GM12892 (cell line): ENCODE results near the gene ABHD2.
"Not testable (repeated sequence)": the region's sequence is repeated elsewhere in the genome, so short reads cannot be mapped to it uniquely, and the experiment has no call there.

Source experiments
- DNase-seq: peaks from one replicate; pipeline ENCODE4 v3.0.0; 2011; ENCODE audit not compliant: insufficient read length
- FAIRE-seq: peaks from 2 replicates; lab custom pipeline; 2011; peaks lifted over from hg19 to GRCh38; lab: Jason Lieb, UNC
- POLR2A ChIP-seq: IDR thresholded peaks from 2 replicates; pipeline ENCODE4 v1.6.1; 2011; ENCODE audit warnings: low read depth, low read length, control low read depth
- POLR2AphosphoS5 ChIP-seq: IDR thresholded peaks from 2 replicates; pipeline ENCODE4 v1.6.1; 2011; ENCODE audit warnings: low read depth, low read length, control low read depth
- TAF1 ChIP-seq: IDR thresholded peaks from 2 replicates; pipeline ENCODE4 v1.6.1; 2011; ENCODE audit warnings: low read depth, mild to moderate bottlenecking, control low read depth, low read length, borderline replicate concordance

ABHD2 gene

DNA sequence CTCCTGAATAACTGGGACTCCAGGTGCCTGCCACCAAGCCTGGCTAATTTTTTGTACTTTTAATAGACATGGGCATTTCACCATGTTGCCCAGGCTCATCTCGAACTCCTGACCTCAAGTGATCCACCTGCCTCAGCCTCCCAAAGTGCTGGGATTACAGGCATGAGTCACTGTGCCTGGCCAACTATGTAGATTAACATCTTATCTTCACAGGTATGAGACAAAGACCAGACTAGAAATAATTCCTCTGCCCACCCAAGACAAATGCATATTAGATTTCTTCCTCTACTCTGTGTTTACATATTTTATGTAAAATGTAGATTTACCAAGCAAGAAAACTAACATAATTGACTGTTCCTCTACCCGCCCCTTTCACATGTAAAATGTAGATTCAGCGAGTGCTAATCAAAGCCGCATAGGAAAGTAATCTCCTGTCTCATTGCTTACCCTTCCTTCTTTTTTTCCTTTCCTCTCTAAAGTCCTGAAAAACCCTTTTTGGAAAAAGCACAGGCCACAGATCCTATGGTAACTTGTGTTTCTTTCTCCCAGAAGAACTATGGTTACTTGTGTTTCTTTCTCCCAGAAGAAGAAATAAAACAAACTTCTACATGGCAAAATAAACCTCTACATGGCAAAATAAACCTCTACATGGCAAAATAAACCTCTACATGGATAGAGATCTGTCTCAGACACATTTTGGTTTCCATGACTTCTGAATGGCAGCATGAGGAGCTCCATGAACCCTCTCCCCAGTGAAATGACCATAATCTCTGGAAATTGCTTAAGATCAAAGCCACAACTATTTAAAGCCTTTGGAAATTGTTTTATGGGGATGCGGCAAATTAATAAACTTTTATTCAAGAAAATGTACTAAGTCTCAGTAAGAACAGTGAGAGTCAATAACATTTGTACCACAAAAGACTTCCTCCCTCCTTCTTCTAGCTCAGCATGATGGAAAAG, 9.1 kb upstream of the ABHD2 start:
- DNase-seq (no peak), FAIRE-seq (no peak)
- no peak for TF ChIP-seq TAF1
- TF ChIP-seq POLR2A = no peak
- no peak for TF ChIP-seq POLR2AphosphoS5

DNA sequence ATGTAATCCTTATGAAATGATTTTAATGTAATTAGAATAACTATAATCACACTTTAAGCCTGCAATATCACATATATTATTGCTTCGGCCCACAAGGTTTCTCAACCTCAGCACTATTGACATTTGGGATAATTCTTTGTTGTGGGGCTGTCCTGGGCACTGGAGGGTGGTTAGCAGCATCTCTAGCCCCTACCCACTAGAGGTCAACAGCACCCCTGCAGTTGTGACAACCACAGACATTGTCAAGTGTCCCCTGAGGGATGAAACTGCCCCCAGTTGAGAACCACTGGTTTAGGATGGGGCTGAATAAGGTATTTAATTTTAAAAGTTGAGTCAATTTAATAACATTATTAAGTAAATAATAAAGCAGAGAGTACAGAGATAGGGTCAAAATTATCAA, 6.4 kb upstream of the ABHD2 start:
- no peak for TF ChIP-seq TAF1
- TF ChIP-seq POLR2AphosphoS5 = no peak
- no peak for TF ChIP-seq POLR2A
- no peak for FAIRE-seq
- no peak for DNase-seq

DNA sequence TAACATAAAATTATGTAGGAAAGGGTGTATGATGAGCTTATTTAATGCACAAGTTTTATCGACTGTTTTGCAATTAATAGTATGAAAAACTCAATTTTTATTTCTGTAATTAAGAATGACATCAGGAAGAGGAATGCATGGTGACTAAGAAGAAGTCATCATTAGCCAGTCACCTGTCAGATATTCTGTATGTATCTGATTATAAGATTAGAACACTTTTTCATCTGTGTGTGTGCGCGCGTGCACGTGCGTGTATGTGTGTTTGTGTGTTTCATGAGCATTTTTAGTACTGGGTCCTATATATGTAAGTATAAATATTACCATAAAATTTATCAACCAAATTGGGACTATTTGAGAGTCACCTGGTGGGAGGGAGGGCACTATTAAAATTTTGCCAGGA, 5.0 kb upstream of the ABHD2 start:
- DNase-seq (no peak), FAIRE-seq (no peak)
- TF ChIP-seq POLR2A (no peak), POLR2AphosphoS5 (no peak), TAF1 (no peak)

DNA sequence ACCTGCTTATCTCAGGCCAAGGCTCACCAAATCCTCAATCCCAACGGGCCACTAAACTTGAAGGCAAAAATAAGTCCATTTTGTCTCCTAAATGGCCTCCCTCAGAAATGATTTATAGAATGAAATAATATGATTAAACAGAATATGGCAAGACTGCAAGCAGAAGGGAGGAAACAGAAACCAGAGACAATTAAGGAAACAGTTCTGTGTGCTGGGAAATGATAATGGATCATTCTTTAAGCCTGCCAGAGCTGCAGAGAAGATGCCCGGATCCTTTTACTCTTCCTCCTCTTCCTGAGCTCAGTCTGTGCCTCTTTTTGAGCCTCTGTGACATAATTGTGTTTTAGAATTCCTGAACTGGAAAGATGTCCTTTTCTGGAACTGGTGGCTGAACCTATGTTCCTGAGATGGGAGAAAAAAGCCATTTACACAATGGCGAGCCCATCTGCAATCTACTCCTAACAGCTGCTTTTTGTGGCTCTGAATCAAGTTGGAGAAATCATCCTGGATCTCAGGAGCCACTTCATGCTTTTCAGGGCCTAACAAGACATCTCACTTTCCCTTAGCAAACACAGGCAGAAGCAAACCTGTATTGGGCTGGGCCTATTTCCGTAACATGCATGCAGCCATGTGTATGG, 2.8 kb upstream of the ABHD2 start:
- no peak for FAIRE-seq
- DNase-seq = no peak
- no peak for TF ChIP-seq POLR2AphosphoS5

DNA sequence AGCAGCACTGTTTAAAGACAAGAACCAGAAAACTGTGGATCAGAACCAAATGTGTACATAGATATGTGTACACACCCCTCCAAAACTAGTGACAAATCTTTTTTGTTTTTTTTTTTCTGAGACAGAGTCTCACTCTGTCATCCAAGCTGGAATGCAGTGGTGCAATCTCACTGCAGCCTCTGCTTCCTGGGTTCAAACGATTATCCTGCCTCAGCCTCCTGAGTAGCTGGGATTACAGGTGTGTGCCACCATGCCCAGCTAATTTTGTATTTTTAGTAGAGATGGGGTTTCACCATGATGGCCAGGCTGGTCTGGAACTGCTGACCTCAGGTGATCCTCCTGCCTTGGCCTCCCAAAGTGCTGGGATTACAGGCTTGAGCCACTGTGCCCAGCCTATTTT, 2.3 kb upstream of the ABHD2 start:
- not testable (repeated sequence) for DNase-seq, FAIRE-seq

DNA sequence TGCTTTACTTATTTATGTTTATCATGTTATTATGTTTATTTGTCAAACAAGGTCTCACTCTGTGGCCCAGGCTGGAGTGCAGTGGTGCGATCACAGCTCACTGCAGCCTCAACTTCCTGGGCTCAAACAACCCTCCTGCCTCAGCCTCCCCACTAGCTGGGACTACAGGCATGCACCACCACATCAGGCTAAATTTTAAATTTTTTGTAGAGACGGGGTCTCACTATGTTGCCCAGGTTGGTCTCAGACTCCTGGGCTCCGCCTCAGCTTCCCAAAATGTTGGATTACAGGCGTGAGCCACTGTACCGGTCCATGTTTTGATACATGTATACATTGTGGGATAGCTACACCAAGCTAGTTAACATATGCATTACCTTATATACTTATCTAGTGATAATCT, 1.9 kb upstream of the ABHD2 start:
- FAIRE-seq, DNase-seq: not testable (repeated sequence)

DNA sequence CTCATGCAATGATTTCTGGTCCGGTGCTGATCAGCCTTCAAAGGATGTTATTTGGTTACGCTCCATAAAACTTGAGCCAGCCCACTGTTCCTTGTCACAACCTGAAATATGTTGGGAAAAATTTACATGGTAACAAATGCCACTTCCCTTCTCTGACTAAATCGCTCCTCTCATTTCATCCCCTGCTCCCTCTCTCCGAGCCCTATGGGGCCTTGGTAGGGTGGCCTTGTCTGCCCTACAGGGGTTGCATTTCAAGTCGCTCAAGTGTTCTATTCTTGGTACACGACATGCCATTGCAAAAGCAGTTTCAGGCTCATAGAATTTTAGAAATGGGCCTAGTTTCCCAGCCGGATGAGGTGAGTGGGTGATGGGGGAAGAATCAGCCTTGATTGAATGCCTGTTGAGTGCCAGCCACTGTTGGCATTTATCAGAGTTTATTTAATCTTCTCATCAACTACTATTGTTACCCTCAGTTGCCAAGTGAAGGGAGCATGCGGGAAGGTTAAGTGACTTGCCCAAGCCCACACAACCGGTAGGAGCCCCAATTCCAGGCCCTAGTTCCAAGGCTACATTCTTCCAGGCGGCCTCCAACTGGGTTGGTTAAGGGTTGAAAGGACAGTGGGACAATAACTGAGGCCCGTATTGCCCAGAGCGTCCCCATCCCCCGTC, 961 bp upstream of the ABHD2 start:
- no peak for DNase-seq
- FAIRE-seq = no peak
- no peak for TF ChIP-seq POLR2AphosphoS5
- TF ChIP-seq POLR2A = no peak
- no peak for TF ChIP-seq TAF1

DNA sequence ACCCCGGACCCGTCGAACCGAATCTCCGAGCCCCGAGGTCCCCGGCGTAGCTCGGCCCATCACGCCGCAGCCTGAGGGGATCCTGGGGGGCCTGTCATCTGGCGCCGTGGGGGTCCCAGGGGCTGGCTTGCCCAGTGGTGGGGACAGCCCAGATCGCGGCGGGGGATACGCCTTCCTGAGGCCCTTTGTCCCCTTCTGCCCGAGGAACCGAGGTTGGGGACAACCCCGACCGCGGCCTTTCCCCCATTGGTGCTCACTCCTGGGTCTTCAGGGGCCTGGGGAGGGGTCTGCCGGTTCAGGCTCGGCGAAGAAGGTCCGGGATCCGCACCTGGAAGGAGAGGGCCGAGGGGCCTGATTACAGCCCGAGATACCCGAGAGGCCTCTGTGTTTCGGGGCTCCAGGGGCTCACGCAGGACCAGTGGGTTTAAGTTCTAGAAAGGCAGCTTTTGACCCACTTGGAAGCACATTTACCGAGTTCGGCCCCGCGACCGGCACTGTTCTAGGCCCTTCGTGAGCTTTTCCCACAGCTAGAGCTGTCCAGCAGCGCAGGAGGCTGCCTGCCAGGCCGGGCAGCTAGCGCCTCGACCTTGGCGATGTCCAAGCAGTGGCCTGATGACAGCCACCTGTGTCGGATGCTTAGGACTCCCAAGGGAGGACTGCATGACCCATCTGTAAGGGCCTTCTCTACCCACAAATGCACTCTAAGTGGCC, 504 bp downstream of the ABHD2 start:
- no peak for FAIRE-seq
- peak; percentile 18 for DNase-seq
- no peak for TF ChIP-seq POLR2A

DNA sequence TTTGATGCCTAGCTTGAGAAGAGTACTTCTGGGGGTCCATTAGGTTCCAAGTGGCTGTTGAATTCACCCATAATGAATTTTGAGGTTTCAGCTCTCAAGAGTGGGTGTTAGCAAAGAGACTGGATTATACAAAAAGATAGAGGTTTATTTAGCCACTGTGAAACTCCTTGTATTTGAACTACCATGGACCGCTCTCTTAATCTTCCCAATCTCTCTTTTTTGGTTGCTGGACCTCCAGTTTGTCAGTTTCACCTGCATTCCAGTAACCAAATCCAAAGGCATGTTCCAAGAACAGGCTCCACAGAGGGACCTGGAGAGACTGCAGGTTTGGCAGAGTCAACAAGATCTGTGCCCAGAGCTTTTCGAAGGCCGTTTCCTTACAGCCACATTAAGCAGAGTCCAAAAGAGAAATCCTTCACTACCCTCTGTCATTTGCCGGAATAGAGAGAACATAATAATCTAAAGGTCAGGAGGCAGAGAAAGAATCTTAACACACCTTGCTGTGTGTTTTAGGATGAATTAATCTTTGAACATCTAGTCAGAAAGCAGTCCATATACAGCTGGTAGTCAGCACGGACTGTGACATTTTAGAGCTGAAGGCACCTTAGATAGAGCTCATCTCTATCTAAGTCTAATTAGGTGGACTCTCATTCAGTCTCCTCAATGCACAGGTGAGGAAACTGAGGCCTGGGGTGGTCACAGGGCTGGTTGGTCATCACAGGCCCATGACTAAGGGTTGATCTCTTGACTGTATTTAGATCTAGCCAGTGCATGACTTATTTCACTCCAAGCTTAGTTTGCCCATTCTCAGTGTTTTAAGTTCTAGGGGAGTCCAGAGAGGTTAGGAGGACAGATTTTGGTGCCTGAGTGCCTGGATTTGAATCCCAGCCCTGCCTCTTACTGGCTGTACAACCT, 1.3 kb downstream of the ABHD2 start:
- no peak for TF ChIP-seq TAF1
- TF ChIP-seq POLR2AphosphoS5 = no peak
- TF ChIP-seq POLR2A = no peak
- FAIRE-seq = no peak
- DNase-seq = no peak

DNA sequence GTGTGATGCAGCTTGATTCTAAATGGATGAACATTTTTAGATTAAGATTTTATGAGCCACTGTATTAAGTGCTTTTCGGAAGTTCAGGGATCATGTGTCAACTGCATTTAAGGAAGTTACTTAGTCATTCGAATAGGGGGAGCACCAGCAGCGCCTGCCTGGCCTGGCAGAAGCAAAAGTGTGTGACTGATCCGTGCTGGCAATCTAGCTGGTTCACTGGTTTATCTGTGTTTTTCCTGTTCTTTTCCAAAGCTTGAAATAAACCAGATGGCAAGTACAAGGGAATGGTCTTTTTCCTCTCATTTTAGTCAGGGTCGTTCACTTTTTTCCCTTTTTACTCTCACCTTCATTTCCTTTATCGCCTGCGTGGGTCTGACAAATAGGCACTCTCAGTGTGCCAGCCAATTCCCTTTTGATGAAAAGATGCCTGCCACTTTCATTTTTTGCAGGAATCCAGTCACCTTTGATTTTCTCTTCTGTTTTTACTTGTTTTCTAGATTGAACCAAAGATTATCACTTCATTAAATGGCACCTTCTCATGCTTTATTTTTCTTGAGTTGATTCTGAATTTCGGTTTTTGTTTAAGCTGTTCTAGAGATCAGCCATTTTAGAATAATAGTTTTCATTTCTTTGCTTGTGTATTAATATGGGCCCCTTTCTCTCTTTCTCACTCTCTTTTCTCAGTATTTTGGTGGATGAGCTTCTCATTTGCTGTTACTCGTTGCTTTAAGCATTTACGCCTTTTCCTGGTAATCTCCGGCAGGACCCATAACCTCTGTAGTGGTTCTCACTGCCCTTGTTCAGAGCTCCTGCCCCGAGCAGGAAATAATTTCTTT, 2.8 kb downstream of the ABHD2 start:
- DNase-seq = no peak
- FAIRE-seq = peak; percentile 46
- TF ChIP-seq POLR2A (peak; percentile 71), POLR2AphosphoS5 (peak; percentile 63; the same call in 1 of the 2 replicates), TAF1 (peak; percentile 43; the same call in 1 of the 2 replicates)

DNA sequence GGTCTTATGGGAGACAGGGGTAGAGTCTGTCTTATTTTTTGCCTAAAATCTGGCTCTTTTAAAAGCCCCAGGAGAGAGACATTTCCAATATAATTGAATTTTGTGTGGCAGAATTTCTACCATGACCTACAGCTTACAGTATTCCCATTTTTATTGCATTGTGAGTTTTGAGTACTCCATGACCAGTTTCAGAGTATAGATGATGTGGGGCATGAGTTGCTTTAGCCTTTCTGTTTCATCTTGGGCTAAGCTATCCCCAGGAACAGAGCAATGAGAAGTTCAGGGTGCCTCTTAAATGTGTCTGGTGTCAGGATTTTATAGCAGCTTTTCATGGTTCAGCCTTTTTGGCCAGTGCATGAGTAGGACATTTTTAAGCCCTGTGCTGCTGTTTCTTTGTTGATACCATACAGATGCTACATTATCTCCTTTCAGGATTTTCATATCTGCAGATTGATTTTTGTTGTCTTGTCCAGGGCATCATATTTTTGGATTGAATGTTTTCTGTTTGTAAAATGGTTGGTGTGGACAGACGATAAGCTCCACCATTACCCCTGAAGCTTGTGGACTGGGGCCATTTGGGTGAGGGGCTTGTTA, 3.5 kb downstream of the ABHD2 start:
- DNase-seq (no peak), FAIRE-seq (no peak)
- no peak for TF ChIP-seq POLR2AphosphoS5
- no peak for TF ChIP-seq TAF1
- TF ChIP-seq POLR2A = no peak
